SU-DHL-6 (cell line): ENCODE measurements around the gene HOXB5.

Experiments
- EZH2phosphoT487 ChIP-seq: fragments of 200-600 bp; sonication (generic), shearing (Covaris generic); conservative IDR thresholded peaks from 2 replicates; pipeline ENCODE4 v1.6.1; 2018; ENCODE audit warnings: mild to moderate bottlenecking, antibody characterized with exemption, low read length, moderate library complexity, mixed read lengths
- TF ChIP-seq, protein P1 (sequence below): fragments of 200-600 bp; sonication (generic); IDR thresholded peaks from one replicate; pipeline ENCODE4 v1.5.1; 2017; ENCODE audit warnings: antibody characterized with exemption, mild to moderate bottlenecking, low read length, moderate library complexity; ENCODE audit not compliant: insufficient read depth, poor library complexity, severe bottlenecking

DNA sequence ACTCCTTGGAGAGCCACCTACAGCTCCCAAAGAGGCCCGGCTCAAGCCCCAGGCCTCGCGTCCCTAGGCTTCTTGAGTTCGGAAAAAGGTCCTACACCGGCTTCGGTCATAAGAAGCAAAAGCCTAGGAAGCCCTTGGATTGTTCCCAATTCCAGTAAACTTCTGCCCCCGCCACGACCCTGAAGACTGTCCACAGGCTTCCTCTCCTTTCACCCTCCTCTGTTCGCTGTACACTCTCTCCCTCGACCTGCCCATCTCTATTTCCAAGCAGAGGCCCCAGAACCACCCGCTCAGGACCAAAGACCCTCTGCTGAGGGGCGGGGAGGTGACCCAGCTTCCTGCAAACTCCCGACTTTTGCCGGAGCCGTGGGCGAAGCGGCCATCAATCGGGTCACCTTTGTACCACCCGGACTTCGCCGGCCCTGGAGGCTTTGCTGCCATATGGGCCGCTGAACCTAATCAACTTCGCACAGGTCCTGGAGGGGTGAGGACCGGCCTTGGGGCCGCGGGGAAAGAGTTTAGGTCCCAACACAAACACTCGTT is 51.4 kb downstream of the HOXB5 start:
- TF ChIP-seq, protein P1, sequence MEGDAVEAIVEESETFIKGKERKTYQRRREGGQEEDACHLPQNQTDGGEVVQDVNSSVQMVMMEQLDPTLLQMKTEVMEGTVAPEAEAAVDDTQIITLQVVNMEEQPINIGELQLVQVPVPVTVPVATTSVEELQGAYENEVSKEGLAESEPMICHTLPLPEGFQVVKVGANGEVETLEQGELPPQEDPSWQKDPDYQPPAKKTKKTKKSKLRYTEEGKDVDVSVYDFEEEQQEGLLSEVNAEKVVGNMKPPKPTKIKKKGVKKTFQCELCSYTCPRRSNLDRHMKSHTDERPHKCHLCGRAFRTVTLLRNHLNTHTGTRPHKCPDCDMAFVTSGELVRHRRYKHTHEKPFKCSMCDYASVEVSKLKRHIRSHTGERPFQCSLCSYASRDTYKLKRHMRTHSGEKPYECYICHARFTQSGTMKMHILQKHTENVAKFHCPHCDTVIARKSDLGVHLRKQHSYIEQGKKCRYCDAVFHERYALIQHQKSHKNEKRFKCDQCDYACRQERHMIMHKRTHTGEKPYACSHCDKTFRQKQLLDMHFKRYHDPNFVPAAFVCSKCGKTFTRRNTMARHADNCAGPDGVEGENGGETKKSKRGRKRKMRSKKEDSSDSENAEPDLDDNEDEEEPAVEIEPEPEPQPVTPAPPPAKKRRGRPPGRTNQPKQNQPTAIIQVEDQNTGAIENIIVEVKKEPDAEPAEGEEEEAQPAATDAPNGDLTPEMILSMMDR = no peak
- TF ChIP-seq EZH2phosphoT487 = no peak
